Muscle of arm (tissue), 12 donors: Measurements from ENCODE around the gene EPHB4. TPM values are rescaled to one million over a fixed set of nuclear protein-coding genes. Genes with fewer than 3 reads are reported as not detected.
"Not testable (repeated sequence)": the region's sequence is repeated elsewhere in the genome, so short reads cannot be mapped to it uniquely, and the experiment has no call there.

Experiments used
- DNase-seq: peaks from one replicate; pipeline ENCODE4 v3.0.0-alpha.2; 2013
- polyA plus RNA-seq, 12 donors: library from polyadenylated mRNA; unstranded; fragments of 120-200 nt; gene quantifications; one replicate each; pipeline ENCODE4 v1.2.1, GENCODE V29; 2013; ENCODE audit not compliant: insufficient read length in 12 of 12

The EPHB4 gene
- polyA plus RNA-seq, 12 donors: 31.1 to 74.0 (median 46.4) TPM; not detected in 1

DNA sequence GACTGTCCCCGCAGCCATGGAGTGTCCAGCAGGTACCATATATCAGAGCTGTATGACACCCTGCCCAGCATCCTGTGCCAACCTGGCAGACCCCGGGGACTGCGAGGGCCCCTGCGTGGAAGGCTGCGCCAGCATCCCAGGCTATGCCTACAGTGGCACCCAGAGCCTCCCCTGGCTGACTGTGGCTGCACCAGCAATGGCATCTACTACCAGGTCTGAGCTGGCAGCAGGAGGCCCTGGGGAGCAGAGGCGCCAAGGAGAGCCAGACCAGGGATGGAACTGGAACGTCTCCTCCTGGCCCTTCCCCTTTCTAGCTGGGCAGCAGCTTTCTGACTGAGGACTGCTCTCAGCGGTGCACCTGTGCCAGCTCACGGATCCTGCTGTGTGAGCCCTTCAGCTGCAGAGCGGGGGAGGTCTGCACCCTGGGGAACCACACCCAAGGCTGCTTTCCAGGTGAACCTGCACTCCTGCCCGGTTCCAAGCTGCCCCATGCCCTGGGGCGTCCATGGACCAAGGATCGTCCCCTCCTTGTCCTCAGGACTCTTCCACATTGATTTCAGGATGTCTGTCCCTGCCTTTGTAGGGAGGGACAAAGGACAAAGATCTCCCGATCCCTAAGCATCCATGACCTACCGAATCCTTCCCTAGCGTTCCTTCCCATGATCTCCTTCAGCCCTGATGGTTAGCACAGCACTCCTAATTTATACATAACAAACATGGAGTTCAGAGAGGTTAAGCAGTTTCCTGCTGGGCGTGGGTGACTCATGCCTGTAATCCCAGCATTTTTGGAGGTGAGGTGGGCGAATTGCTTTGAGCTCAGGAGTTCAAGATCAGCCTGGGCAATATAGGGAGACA lies 33.3 kb downstream of the EPHB4 start:
- DNase-seq: no peak

- no peak for DNase-seq
Observed at GRCh38 chr7:100791881-100792666, 35.2 kb downstream of the EPHB4 start.

- DNase-seq: no peak
Observed at GRCh38 chr7:100789055-100789454, 38.3 kb downstream of the EPHB4 start.

GRCh38 chr7:100786323-100786722 lies 41.0 kb downstream of the EPHB4 start:
- no peak for DNase-seq

- no peak for DNase-seq
Observed at GRCh38 chr7:100785878-100786277, 41.4 kb downstream of the EPHB4 start.

GRCh38 chr7:100783804-100784203 lies 43.5 kb downstream of the EPHB4 start:
- DNase-seq: no peak

GRCh38 chr7:100781255-100781654 lies 46.1 kb downstream of the EPHB4 start:
- DNase-seq: no peak

GRCh38 chr7:100779359-100779758 lies 48.0 kb downstream of the EPHB4 start:
- DNase-seq: no peak

GRCh38 chr7:100778061-100778621 lies 49.2 kb downstream of the EPHB4 start:
- DNase-seq: no peak

DNA sequence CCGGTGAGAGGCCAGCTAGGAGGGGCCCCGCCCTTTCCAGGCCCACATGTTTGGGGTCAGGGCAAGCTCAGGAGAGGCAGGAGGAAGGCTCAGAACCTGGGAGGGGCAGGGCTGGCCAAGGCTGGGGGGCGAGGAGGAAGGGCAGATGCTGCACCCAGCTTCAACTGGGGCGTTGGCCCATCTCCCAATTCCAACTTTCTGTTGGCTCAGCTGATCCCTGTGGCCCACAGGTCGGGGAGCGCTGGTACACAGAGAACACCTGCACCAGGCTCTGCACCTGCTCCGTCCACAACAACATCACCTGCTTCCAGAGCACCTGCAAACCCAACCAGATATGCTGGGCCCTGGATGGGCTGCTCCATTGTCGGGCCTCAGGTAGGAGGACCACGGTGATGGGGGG lies 53.8 kb downstream of the EPHB4 start:
- DNase-seq: no peak

- no peak for DNase-seq
Observed at GRCh38 chr7:100768784-100769183, 58.5 kb downstream of the EPHB4 start.

GRCh38 chr7:100765250-100765649 lies 62.1 kb downstream of the EPHB4 start:
- no peak for DNase-seq

DNA sequence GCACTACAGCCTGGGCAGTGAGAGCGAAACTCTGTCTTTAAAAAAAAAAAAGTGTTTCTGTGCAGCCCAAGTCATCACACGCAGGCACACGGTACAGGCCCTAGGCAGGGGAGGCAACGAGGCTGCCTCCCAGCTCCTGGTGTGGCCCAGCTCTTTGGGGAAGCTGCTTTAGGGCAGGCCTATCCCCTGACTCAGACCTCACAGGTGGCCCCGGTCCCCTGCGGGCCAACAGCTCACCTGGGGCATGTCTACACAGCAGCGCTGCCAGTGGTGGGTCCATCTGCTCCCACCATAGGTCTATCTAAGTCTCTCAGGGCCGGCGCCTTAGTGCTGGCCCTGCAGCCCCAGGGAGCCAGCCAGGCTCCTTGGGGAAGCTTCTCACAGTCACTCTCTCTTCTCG lies 62.5 kb downstream of the EPHB4 start:
- DNase-seq: no peak

DNA sequence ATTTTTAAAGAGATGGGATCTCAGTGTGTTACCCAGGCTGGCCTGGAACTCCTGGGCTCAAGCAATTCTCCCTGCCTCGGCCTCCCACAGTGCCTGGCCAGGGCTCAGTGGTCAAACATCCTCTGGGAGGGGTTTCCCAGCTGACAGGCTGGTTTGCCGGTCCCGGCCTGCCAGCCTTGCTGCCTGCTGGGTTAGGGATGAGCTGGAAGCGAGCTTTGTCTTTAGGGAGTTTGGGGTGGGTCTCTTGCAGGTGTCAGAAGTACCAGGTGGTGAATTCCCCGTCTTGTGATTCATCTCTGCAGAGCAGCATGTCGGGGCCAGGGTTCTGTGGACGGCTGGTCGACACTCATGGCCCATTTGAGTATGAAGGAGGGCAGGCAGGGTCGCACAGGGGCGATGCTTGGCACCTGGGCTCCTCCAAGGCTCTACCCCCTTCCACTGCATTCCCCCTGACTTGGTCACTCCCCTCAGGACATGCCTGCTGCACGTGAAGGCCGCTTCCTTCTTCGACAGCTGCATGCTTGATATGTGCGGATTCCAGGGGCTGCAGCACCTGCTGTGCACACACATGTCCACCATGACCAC lies 63.7 kb downstream of the EPHB4 start:
- no peak for DNase-seq

DNA sequence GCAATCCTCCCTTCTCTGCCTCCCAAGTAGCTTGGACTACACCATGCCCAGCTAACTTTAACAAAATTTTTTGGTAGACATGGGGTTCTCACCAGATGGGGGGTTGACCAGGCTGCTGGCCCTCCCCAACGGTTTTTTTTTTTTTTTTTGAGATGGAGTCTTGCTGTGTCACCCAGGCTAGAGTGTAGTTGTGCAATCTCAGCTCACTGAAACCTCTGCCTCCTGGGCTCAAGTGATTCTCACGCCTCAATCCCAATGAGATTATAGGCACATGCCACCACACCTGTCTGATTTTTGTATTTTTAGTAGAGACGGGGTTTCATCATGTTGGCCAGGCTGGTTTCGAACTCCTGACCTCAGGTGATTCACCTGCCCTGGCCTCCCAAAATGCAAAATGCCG lies 64.5 kb downstream of the EPHB4 start:
- DNase-seq: not testable (repeated sequence)

DNA sequence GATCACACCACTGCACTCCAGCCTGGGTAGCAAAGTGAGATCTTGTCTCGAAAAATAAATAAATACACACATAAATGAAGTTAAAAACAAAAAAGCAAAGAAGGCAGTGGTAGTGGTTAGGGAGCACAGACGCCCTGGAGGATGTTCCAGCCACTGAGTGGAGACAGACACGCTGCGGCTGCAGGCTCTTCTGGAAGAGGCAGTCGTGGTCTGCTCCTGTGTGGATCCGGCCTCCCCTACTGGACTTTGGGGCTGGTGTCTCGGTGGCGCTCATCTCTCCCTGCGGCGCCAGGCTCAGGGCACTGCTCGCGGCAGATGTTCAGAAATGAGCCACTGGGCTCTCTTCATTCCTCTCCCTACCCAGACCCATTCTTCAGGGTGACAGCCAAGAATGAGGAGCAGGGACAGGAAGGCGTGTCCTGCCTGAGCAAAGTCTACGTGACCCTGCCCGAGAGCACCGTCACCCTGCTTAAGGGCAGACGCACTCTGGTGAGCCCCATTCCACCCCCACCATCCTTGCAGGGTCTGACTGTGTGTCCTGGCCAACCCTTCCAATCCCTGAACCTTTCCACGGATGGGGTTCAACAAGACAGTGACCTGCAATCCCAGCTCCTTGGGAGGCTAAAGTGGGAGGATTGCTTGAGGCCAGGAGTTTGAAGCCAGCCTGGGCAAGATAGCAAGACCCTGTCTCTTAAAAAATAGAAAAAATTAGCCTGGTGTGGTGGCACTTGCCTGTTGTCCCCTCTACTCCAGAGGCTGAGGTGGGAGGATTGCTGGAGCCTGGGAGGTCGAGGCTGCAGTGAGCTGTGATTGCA lies 67.8 kb downstream of the EPHB4 start:
- no peak for DNase-seq

DNA sequence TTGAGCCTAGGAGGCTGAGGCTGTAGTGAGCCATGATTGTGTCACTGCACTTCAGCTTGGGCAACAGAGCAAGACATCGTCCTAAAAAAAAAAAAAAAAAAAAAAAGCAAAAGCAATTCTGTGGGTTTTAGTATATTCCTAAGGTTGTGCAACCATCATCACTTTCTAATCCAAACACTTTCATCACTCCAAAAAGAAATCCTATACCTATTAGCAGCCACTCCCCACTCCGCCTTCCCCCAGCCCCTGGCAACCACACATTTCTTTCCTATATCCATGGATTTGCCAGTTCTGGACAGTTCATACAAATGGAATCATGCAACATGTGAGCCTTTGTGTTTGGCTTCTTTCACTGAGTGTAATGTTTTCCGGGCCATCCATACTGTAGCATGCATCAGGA lies 73.6 kb downstream of the EPHB4 start:
- no peak for DNase-seq

- no peak for DNase-seq
Observed at GRCh38 chr7:100752994-100753393, 74.3 kb downstream of the EPHB4 start.
